Measurements from ENCODE around the gene STK31.
"Not testable (repeated sequence)": the region's sequence is repeated elsewhere in the genome, so short reads cannot be mapped to it uniquely, and the experiment has no call there.

The STK31 gene

GRCh38 chr7:23698822-23699221 is 11.2 kb upstream of the STK31 start:
- DNase-seq (no peak), ATAC-seq (no peak)
- no peak overlapping the region for H3K4me3 Mint-ChIP-seq
- no peaks in the 10 kb centered on the region for H3K27me3 Mint-ChIP-seq
- no peaks in the 10 kb centered on the region for H3K9me3 Mint-ChIP-seq
- H3K27ac Mint-ChIP-seq: no peak overlapping the region
- peaks cover 8% of the 10 kb centered on the region for H3K4me1 Mint-ChIP-seq

GRCh38 chr7:23700046-23700445 is 10.0 kb upstream of the STK31 start:
- H3K9me3 Mint-ChIP-seq: peaks cover 7 to 10% of the 10 kb centered on the region in 2 donors
- ATAC-seq (no peak), DNase-seq (no peak)
- no peaks in the 10 kb centered on the region for H3K27me3 Mint-ChIP-seq
- H3K4me3 Mint-ChIP-seq: no peak overlapping the region
- peaks cover 8% of the 10 kb centered on the region for H3K4me1 Mint-ChIP-seq
- H3K27ac Mint-ChIP-seq: no peak overlapping the region

- peaks cover 6% of the 10 kb centered on the region for H3K27me3 Mint-ChIP-seq
- no peak for ATAC-seq
- H3K9me3 Mint-ChIP-seq: peaks cover 17 to 19% of the 10 kb centered on the region in 2 donors
- DNase-seq: no peak
- H3K4me1 Mint-ChIP-seq: no peaks in the 10 kb centered on the region
- no peak overlapping the region for H3K4me3 Mint-ChIP-seq
- no peak overlapping the region for H3K27ac Mint-ChIP-seq
Measured at GRCh38 chr7:23709081-23709750, 803 bp upstream of the STK31 start.

- Mint-ChIP-seq H3K4me3 (no peak overlapping the region), H3K27me3 (peaks cover 6% of the 10 kb centered on the region), H3K4me1 (no peaks in the 10 kb centered on the region), H3K9me3 (no peaks in the 10 kb centered on the region), H3K27ac (no peak overlapping the region)
- no peak for ATAC-seq
- DNase-seq: no peak
Measured at GRCh38 chr7:23712368-23713284, 2.6 kb downstream of the STK31 start.

- Mint-ChIP-seq H3K27ac (no peak overlapping the region), H3K4me3 (no peak overlapping the region), H3K27me3 (peaks cover 6% of the 10 kb centered on the region), H3K9me3 (no peaks in the 10 kb centered on the region), H3K4me1 (no peaks in the 10 kb centered on the region)
- ATAC-seq (no peak), DNase-seq (no peak)
Measured at GRCh38 chr7:23713285-23714149, 3.5 kb downstream of the STK31 start.

- H3K4me3 Mint-ChIP-seq: no peak overlapping the region
- no peak for DNase-seq
- H3K27me3 Mint-ChIP-seq: peaks cover 6% of the 10 kb centered on the region
- no peaks in the 10 kb centered on the region for H3K9me3 Mint-ChIP-seq
- no peak for ATAC-seq
- H3K4me1 Mint-ChIP-seq: no peaks in the 10 kb centered on the region
- no peak overlapping the region for H3K27ac Mint-ChIP-seq
Measured at GRCh38 chr7:23714150-23714464, 4.1 kb downstream of the STK31 start.

- Mint-ChIP-seq H3K9me3 (no peaks in the 10 kb centered on the region), H3K27me3 (peaks cover 6% of the 10 kb centered on the region)
- no peak for ATAC-seq
Measured at GRCh38 chr7:23714579-23714978, 4.6 kb downstream of the STK31 start.

GRCh38 chr7:23715099-23715498 is 5.1 kb downstream of the STK31 start:
- ATAC-seq (no peak), DNase-seq (no peak)
- H3K4me3 Mint-ChIP-seq: no peak overlapping the region
- H3K27me3 Mint-ChIP-seq: peaks cover 6% of the 10 kb centered on the region
- no peak overlapping the region for H3K27ac Mint-ChIP-seq
- H3K4me1 Mint-ChIP-seq: no peaks in the 10 kb centered on the region
- H3K9me3 Mint-ChIP-seq: no peaks in the 10 kb centered on the region

More at GRCh38 chr7:23714579-23714978, 4.6 kb downstream of the STK31 start:
- Mint-ChIP-seq H3K27ac (no peak overlapping the region), H3K4me1 (no peaks in the 10 kb centered on the region), H3K4me3 (no peak overlapping the region)
- DNase-seq: no peak

GRCh38 chr7:23717788-23718187 is 7.8 kb downstream of the STK31 start:
- DNase-seq (no peak), ATAC-seq (no peak)
- H3K27ac Mint-ChIP-seq: no peak overlapping the region
- H3K27me3 Mint-ChIP-seq: peaks cover 1% of the 10 kb centered on the region
- H3K4me3 Mint-ChIP-seq: no peak overlapping the region
- no peaks in the 10 kb centered on the region for H3K9me3 Mint-ChIP-seq
- H3K4me1 Mint-ChIP-seq: no peaks in the 10 kb centered on the region

GRCh38 chr7:23721456-23721855 is 11.4 kb downstream of the STK31 start:
- Mint-ChIP-seq H3K27ac (no peak overlapping the region), H3K4me3 (no peak overlapping the region), H3K9me3 (no peaks in the 10 kb centered on the region), H3K27me3 (no peaks in the 10 kb centered on the region), H3K4me1 (no peaks in the 10 kb centered on the region)
- DNase-seq (no peak), ATAC-seq (no peak)

- not testable (repeated sequence) for H3K27ac Mint-ChIP-seq, DNase-seq, ATAC-seq, H3K4me3 Mint-ChIP-seq, H3K9me3 Mint-ChIP-seq, H3K4me1 Mint-ChIP-seq, H3K27me3 Mint-ChIP-seq
Measured at GRCh38 chr7:23722587-23723216, 12.7 kb downstream of the STK31 start.

GRCh38 chr7:23724113-23724512 is 14.1 kb downstream of the STK31 start:
- not testable (repeated sequence) for H3K9me3 Mint-ChIP-seq, H3K27me3 Mint-ChIP-seq, ATAC-seq, H3K4me3 Mint-ChIP-seq, DNase-seq, H3K27ac Mint-ChIP-seq, H3K4me1 Mint-ChIP-seq

- Mint-ChIP-seq H3K9me3 (peaks cover 32 to 41% of the 10 kb centered on the region in 2 donors), H3K27me3 (no peaks in the 10 kb centered on the region), H3K4me3 (no peak overlapping the region), H3K4me1 (no peaks in the 10 kb centered on the region), H3K27ac (no peak overlapping the region)
- DNase-seq (no peak), ATAC-seq (no peak)
Measured at GRCh38 chr7:23742051-23742450, 32.0 kb downstream of the STK31 start.

- Mint-ChIP-seq H3K4me1 (no peaks in the 10 kb centered on the region), H3K27me3 (no peaks in the 10 kb centered on the region), H3K27ac (no peak overlapping the region), H3K4me3 (no peak overlapping the region), H3K9me3 (peaks cover 32 to 41% of the 10 kb centered on the region in 2 donors)
- ATAC-seq (no peak), DNase-seq (no peak)
Measured at GRCh38 chr7:23743226-23743625, 33.2 kb downstream of the STK31 start.

- H3K9me3 Mint-ChIP-seq: peaks cover 32 to 41% of the 10 kb centered on the region in 2 donors
- H3K27ac Mint-ChIP-seq: no peak overlapping the region
- no peaks in the 10 kb centered on the region for H3K4me1 Mint-ChIP-seq
- no peaks in the 10 kb centered on the region for H3K27me3 Mint-ChIP-seq
- no peak for DNase-seq
- no peak overlapping the region for H3K4me3 Mint-ChIP-seq
- ATAC-seq: no peak
Measured at GRCh38 chr7:23746629-23747028, 36.6 kb downstream of the STK31 start.

Measured in stimulated activated naive CD8-positive, alpha-beta T cell treated with anti-CD3 and anti-CD28 coated beads, Interleukin-15, amount 100 ng/mL, for 72 hours (primary cell).